GM10847 (cell line): ENCODE measurements around the gene TNFRSF21.

Experiments used
- POLR2A ChIP-seq: IDR thresholded peaks from 2 replicates; pipeline ENCODE4 v1.6.1; 2011; ENCODE audit not compliant: insufficient read length; ENCODE audit errors: extremely low read depth

TNFRSF21 gene

DNA sequence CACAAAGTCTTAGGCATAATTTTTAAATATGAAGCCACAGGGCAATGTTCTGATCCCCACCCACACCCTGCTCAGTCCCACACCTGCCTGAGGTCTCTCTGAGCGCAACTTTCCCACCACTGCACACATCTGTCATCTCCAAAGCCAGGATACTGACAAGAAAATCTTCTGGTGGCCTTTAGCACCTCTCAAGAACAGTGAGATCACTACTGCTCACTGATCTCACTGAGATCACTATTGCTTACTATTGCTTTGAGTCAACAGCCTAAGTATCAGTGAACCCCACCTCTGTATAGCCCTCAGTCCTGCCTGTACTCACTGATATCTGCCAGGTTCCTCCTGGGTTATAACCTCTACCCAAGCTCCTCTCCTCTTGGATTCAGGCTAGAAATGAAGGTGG, 6.4 kb downstream of the TNFRSF21 start:
- no peak for TF ChIP-seq POLR2A

DNA sequence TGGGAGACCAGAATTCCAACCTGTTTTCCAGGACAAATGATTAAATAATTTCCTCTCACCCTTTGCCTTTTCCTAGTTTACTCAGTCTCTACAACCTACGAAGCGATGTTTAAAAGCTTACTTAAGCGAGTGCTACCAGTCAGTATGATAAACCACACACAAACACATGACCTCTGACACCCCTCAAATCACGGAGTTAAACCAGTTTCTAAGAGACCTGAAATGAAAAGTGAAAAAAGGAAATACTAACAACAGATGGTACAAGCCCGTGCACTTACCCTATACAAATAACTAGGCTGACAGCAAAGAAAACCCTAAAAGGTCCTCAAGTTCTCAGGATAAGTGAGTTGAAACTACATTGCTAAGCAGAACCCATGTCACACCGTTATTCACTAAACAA, 7.7 kb downstream of the TNFRSF21 start:
- TF ChIP-seq POLR2A: no peak

DNA sequence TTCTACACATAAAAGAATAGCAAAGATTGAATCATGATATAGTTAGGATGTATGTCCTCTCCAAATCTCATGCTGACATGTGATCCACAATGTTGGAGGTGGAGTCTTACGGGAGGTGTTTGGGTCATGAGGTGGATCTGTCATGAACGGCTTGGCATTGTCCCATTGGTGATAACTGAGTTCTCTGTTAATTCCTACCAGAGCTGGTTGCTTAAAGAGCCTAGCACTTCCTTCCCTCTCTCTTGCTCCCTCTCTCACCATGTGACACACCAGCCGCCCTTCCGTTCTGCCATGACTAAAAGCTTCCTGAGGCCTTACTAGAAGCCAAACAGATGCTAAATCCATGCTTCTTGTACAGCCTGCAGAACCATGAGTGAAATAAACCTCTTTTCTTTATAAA, 8.3 kb downstream of the TNFRSF21 start:
- TF ChIP-seq POLR2A: no peak

DNA sequence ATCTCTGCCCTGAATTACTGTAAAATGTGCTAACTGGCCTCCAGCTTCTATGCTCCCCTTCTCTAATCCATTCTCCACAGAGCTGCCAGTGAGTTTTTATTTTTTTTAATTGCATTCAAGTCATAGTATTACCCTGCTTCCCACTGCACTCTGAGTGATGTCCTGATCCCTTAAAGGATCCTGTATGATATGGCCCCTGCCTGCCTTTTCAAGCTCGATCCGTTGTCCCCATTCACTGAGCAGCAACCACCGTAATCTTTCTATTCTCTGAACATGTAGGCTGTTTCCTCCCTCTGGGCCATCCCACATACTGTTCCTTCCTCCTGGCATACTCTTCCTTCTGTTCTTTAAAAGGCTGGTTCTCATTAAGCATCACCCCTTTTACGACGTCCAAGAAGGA, 9.3 kb downstream of the TNFRSF21 start:
- no peak for TF ChIP-seq POLR2A

DNA sequence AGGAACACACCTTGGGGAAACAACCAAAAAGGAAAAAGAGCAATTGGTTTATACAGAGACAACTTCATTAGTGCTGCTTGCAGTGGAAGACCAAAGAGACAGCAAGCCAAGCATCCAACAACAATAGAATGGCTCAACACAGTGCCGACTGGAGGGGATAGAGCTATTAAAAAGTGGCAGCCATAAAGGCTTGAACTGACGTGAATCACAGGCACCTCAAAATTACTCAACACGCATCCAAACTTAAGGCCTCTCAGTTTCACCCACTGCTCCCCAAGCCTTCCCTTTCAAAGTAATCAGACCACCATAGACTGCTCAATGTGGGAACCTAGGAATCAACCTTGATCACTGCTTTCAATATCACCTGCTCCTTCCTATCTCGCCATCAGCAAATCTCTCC, 9.7 kb downstream of the TNFRSF21 start:
- TF ChIP-seq POLR2A: no peak

DNA sequence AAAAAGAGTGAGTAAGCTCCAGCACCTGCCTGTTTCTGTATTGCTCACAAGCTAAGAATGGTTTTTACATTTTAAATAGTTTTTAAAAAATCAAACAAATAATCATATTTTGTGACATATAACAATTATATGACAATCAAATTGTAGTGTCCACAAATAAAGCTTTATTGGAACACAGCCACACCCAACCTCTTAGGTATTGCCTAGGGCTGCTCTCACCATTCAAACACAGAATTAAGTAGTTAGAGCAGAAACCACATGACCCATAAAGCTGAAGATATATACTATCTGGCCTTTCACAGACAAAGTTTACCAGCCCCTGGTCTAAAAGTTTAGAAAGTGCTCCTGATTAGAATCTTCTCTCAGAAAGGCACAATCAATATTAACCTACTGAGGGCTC, 11.2 kb downstream of the TNFRSF21 start:
- TF ChIP-seq POLR2A: no peak

DNA sequence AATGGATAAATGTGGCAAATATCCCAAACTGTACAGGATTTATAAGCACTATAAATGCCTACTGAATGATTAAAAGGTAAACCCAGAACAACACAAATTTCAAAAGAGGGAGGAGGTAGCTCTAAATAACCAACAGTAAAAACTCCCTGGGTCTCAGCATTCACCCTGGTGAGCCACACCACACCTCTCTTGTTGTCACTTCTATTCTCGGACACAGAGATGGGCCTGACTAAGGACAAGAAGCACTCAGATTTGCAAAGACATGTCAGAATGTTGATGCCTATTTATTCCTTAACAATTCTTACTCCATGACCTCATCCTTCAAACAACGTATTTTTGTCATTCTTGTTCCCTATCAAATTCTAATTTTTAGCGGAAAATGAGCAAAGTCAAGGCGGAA, 14.7 kb downstream of the TNFRSF21 start:
- no peak for TF ChIP-seq POLR2A

DNA sequence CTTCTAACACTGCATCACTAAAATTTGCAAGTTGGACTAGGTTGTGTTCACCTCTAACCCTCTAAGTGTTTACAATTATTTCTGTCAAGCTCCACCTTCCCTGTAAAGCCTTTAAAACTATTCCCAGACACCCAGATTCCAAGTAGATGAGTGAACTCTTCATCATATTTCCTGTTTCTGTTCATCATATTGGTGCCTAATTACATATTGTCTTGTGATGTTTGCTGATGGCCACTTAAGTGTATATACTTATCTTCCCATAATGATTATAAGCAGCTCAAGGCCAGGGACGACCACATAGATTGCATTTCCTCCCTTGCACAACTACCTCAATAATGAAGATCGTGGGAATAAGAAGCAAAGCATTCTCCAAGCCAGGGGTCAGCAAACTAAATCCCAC, 16.8 kb downstream of the TNFRSF21 start:
- no peak for TF ChIP-seq POLR2A

DNA sequence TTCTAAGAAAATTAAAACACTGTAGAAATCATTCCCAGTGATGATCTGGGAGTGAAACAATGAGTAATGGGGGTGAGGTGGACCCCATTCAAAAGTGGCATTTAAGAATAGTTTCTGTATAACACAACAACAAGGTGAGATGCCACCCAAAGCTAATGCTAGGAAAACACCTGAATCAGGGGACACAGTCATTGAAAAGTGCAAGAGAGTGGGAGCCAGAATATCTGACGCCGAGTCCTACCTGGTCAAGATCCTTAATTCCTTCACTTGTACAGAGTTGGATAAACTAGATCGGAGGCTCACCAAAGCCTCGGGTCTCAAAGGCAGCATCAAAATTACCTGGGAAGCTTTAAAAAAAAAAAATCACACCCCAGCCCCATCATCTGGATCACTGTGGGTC, 17.7 kb downstream of the TNFRSF21 start:
- no peak for TF ChIP-seq POLR2A

DNA sequence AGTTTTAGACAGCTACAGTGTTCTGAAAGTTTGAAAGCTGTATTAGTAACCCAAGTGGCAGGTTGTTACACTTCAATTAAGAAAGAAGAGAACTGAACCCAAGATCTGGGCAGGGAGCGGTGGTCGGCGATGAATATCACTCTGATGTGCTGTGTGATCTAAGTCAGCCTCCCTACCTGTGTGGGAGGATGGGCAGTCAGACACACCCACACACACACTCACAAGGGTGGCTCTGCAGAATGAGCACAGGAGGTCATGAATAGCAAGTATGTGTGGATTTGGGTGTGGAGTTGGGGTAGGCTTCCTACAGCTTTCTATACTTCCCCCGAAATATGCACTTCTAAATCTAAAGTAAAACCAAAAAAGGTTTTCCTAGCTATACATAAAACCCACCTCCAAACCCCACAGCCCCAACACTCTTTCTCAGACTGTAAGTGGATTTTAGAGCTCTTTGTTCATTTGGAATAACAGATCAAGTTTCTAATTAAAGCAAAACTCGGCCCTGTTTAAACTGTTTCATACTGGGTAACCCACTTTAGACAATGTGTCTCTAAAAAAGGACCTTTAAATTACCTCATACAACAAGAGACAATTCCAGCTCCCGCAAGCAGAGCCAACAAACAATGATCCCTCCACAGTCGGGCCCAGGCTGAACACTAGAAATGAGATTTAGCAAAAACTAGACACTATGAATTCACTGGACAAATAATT, 19.4 kb downstream of the TNFRSF21 start:
- no peak for TF ChIP-seq POLR2A

DNA sequence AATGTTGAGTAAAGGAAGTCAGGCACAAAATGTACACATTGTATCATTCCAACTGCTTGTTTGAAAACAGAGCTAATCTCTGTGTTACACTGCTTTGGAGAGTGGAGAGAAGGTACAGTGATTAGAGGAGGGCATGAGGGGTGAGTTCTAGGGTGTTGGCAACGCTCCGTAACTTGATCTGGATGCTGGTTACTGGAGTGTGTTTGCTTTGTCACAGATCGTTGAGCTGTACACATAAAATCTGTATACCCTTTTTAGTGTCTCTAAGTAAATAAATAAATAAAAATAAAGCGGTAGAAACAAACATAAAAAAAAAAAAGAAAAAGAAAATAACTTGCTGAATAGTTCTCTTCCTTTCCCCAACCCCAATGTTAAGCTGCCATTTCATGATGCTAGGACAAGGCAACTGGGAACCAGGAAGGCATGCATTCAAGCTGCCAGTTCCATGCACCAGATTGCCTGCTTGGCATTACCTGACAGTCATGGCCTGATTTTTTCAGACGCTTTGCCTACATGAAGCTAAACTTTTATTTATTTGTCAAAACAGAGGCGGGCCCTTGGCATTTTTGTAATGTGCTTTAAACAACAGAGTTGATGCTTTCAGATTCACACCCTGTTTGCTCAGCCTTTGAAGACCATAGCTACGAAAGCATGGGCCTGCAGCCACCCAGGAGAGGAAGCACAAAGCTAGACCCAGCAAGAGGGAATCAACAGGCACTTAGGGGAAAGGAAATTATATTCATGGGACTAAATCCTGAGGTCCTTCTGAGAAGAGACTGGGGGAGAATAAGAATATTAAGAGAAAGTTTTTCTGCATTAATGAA, 21.2 kb downstream of the TNFRSF21 start:
- TF ChIP-seq POLR2A: no peak

DNA sequence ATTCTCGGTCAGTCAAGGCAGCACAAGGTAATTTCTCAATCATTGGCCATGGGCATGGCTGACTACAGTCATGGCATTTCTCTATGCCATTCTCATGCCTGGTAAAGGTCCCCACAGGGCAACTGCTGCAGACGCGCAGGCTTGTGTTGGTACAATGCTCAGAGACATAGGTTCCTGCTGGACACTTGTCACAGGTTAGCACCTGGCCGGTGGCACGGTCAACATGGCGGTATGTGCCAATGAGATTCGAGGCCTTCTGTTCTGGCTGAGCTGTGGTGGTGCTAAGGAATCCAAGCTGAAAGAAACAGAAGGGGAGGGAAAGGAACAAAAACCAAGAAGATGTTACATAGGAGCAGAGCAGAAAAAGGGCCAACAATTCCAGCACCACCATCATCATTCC, 23.4 kb downstream of the TNFRSF21 start:
- no peak for TF ChIP-seq POLR2A

DNA sequence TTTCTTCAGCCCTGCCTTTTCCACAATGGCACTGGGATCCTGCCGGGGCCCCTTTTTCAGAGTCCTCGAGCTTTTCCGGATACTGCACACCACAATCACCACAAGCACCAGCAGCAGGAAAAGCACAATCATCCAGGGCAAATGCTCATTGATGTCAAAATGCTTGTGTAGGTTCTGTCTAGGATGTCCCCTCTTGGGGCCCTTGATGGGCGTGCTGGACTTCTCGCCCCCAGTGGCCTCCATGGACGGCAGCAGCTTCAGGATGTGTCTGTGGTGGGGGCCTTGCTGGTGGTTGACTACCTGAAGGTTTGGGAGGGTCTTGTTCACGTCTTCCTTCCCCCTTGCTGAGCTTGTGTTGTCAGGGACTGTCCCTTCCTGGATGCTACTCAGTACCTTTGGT, 25.7 kb downstream of the TNFRSF21 start:
- no peak for TF ChIP-seq POLR2A

DNA sequence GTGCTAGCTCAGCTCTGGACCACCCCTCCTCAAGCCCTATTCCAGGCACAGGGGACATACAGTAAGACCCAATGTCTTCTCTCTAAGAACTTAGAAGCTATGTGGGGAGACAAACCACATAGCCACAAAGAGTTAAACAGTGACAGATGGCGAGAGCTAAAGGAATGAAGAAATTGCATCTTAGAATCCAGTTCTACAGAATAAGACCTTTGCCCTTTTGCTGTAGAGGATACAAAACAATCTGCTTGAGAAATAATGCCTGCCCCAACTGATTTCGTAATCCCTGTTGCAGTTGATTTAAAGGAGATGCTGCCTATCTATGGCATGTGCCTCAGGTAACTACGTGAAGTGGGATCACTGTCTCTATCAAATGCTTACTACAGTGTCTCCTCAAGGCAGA, 31.2 kb downstream of the TNFRSF21 start:
- TF ChIP-seq POLR2A: no peak

DNA sequence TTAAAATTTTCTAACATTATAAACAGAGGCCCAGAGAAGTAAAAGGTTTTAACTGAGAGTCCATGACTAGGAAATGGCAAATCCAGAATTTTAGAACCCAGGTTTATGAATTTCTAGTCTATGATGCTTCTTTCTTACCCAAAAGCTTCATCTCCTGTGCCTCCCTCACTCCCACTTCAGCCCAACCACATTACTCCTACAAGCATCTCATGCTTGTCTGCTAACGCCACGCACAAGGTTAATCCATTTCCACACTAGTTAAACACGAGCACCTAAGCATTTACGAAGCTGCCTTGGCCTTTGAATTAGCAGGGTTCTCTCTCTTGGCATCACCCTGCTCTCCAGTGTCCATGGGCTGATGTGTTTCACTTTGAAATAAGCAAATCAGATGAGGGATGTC, 32.0 kb downstream of the TNFRSF21 start:
- TF ChIP-seq POLR2A: no peak

DNA sequence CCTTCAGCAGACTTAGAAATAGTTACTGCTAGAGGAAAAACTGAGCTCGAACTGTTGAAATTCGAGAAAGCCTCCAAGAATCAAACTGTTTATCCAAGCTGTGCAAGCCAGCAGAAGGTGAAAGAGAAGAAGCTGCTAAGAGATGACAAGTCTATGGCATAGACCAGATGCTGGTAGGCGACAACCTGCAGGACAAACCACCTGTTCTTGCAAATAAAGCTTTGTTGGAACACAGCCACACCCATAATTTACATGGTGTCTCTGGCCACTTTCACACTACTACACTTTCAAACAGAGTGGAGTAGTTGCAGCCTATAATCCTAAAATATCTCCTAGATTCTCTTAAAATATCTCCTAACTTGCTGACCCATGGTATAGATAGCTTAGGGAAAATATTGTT, 33.3 kb downstream of the TNFRSF21 start:
- TF ChIP-seq POLR2A: no peak

DNA sequence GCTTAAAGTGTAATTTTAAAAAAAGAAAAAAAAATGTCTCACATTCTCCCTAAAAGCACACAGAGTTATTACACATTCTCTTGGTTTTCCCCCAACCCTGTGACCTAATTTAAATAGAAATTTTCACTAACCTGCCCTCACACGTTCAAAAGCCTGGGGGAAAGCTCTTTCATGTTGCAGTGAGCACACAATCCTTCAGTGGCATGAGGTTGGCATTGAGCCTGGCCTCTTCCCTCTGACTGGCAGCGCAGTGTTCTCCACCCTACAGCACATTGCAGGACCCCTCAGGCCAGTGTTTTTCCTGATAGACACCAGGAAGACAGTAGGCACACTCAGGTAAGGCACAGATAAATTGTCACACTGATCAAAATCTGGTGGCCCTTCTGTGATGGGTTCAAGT, 34.1 kb downstream of the TNFRSF21 start:
- TF ChIP-seq POLR2A: no peak
